Measurements from ENCODE around the gene MIS18BP1. TPM values are rescaled to one million over a fixed set of nuclear protein-coding genes. Genes with fewer than 3 reads are reported as not detected.

Gene MIS18BP1
- total and polyA plus RNA-seq, 9 of the 15 experiments (the other 6 are each of a cell fraction or from before 2014, with no cell fraction given) = 5.0 to 29.1 (median 19.1) TPM

GRCh38 chr14:45253070-45253753 lies at the start of gene MIS18BP1 (continued):
- TF ChIP-seq USF1 (CRISPR knock-in tag; IDR thresholded peaks at IDR 0.05) = no peak
- peak in 1 of 2 experiments; percentile 70; a peak in 1 of 3 replicates for TF ChIP-seq CBX3 (IDR thresholded peaks at IDR 0.05; ENCODE audit: borderline replicate concordance in 1 of 2, low read length in 2 of 2)
- TF ChIP-seq KLF1 (tag; IDR thresholded peaks at IDR 0.05) = no peak
- no peak for TF ChIP-seq ZNF174 (CRISPR knock-in tag; IDR thresholded peaks at IDR 0.05)
- TF ChIP-seq ZNF232 (CRISPR knock-in tag; IDR thresholded peaks at IDR 0.05) = no peak
- TF ChIP-seq ZNF518B (CRISPR knock-in tag; IDR thresholded peaks at IDR 0.05) = no peak
- TF ChIP-seq ZNF146 (CRISPR knock-in tag; IDR thresholded peaks at IDR 0.05; ENCODE audit: unreplicated experiment) = no peak
- TF ChIP-seq DACH1 (IDR thresholded peaks at IDR 0.05; ENCODE audit: partially characterized antibody) = no peak
- TF ChIP-seq JUNB (CRISPR knock-in tag; conservative IDR thresholded peaks at IDR 0.05) = no peak
- TF ChIP-seq XRCC3 (IDR thresholded peaks at IDR 0.05) = no peak
- peak; percentile 67 for TF ChIP-seq TFAP4 (CRISPR knock-in tag; IDR thresholded peaks at IDR 0.05; ENCODE audit: borderline replicate concordance)
- TF ChIP-seq ZBTB17 (CRISPR knock-in tag; IDR thresholded peaks at IDR 0.05) = no peak
- no peak for TF ChIP-seq PHTF2 (CRISPR knock-in tag; IDR thresholded peaks at IDR 0.05)
- TF ChIP-seq E2F3 (CRISPR knock-in tag; IDR thresholded peaks at IDR 0.05) = no peak
- no peak for TF ChIP-seq PHB (CRISPR knock-in tag; IDR thresholded peaks at IDR 0.05)
- TF ChIP-seq BRF2 (IDR thresholded peaks at IDR 0.05; ENCODE audit: borderline replicate concordance, insufficient read depth, insufficient read length) = no peak
- TF ChIP-seq SMARCA4 (IDR thresholded peaks at IDR 0.05) = no peak
- peak; percentile 44; the same call in 1 of the 2 replicates for TF ChIP-seq ARID4B (CRISPR knock-in tag; IDR thresholded peaks at IDR 0.05)

All from K562 (cell line).